Measurements from ENCODE around the gene OR51A4.

DNA sequence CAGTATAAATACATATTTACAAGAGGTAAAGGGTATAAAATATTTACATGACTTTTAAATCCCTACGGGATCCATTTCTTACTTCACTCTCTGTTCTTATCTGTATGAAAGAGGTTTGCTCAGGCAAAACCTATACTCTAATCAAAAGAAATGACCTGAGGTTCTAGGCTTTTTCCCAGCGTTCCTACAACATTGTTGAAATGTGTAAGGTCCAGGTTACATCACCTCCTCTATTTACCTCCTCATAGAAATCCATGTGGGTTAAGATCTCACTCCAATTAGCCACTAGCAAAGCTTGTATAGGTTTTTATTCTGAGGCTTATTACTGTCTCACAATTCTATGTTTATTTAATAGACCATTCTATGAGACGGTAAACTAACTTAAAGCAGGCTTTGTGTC is 35.3 kb upstream of the OR51A4 start:
- no peak for TF ChIP-seq TAF1 (IDR thresholded peaks at IDR 0.05; ENCODE audit: low read depth)
- no peak for TF ChIP-seq EP300 (IDR thresholded peaks at IDR 0.05; ENCODE audit: borderline replicate concordance)
- TF ChIP-seq TCF12 (IDR thresholded peaks at IDR 0.05; ENCODE audit: low read depth), result no peak
- TF ChIP-seq REST (IDR thresholded peaks at IDR 0.05; ENCODE audit: low read depth), result no peak
